WI38 (cell line): ENCODE measurements around the gene IL3RA.
"Not testable (repeated sequence)": the region's sequence is repeated elsewhere in the genome, so short reads cannot be mapped to it uniquely, and the experiment has no call there.

ENCODE experiments used
- H3K4me3 ChIP-seq: 2 replicates; pipeline ENCODE4 v1.5.1; 2011; ENCODE audit warnings: low read depth, mild to moderate bottlenecking, control low read depth, low read length
- TF ChIP-seq, protein P1 (sequence below): IDR thresholded peaks from 2 replicates; pipeline ENCODE4 v1.5.1; 2012; ENCODE audit warnings: low read depth, mild to moderate bottlenecking, control low read depth, low read length

IL3RA gene

DNA sequence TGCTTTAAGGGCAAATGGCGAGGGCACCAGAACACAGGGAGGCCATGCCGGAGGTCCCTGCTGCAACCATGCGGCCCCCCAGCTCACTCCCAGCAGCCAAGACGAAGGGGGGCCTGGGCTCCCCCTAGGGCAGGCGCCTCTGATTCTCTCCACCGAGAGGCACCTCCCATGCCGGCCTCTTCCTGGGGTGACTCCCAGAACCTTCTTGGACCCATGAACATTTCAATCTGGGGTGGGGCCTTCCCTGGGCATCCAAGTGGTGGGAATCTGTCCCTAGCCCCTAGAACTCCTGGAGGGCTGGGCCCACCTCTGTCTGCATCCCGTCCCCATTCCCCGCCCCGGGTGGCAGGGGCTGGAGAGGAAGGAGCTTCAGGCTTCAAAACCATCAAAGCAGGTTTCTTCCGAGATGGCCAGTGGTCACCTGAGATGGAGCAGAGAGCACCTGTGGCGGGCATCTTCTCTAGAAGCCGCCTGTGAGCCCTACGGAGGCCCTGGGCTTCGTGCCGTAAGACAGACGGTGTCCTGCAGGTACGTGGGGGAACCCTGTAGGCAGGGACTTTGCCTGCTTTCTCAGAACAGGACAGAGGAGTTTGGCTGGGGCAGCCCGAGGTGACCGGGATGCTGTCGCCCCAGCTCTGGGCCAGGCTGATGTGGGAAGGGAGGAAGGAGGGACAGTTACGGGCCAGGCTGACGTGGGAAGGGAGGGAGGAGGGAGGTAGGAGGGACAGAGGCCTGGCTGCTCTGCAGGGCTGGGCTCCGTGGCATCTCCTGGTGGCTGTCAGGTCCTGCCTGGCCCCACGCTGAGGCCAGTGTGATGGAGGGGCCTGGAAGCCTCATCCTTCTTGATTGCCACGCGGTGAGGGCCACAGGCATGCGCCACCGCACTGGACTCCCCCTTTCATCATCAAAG lies 62.1 kb downstream of the IL3RA start:
- H3K4me3 ChIP-seq: no peak overlapping the region
- TF ChIP-seq, protein P1, sequence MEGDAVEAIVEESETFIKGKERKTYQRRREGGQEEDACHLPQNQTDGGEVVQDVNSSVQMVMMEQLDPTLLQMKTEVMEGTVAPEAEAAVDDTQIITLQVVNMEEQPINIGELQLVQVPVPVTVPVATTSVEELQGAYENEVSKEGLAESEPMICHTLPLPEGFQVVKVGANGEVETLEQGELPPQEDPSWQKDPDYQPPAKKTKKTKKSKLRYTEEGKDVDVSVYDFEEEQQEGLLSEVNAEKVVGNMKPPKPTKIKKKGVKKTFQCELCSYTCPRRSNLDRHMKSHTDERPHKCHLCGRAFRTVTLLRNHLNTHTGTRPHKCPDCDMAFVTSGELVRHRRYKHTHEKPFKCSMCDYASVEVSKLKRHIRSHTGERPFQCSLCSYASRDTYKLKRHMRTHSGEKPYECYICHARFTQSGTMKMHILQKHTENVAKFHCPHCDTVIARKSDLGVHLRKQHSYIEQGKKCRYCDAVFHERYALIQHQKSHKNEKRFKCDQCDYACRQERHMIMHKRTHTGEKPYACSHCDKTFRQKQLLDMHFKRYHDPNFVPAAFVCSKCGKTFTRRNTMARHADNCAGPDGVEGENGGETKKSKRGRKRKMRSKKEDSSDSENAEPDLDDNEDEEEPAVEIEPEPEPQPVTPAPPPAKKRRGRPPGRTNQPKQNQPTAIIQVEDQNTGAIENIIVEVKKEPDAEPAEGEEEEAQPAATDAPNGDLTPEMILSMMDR: no peak

DNA sequence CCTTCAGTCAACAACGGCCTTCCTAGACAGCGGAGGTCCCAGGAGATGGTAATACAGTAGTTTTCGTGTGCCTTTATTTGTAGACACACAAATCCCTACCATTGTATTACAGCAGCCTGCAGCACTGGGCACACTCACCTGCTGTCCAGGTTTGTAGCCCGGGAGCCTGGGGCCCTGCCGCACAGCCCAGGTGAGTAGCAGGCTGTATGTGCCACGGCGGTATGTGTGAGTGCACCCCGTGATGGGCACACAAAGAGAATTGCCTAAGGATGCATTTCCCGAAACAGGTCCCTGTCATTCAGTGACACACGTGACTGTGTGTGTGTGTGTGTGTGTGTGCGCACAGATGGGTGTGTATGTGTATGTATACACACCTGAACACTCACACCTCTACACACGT lies 63.5 kb downstream of the IL3RA start:
- TF ChIP-seq, protein P1: no peak
- H3K4me3 ChIP-seq: no peak overlapping the region

DNA sequence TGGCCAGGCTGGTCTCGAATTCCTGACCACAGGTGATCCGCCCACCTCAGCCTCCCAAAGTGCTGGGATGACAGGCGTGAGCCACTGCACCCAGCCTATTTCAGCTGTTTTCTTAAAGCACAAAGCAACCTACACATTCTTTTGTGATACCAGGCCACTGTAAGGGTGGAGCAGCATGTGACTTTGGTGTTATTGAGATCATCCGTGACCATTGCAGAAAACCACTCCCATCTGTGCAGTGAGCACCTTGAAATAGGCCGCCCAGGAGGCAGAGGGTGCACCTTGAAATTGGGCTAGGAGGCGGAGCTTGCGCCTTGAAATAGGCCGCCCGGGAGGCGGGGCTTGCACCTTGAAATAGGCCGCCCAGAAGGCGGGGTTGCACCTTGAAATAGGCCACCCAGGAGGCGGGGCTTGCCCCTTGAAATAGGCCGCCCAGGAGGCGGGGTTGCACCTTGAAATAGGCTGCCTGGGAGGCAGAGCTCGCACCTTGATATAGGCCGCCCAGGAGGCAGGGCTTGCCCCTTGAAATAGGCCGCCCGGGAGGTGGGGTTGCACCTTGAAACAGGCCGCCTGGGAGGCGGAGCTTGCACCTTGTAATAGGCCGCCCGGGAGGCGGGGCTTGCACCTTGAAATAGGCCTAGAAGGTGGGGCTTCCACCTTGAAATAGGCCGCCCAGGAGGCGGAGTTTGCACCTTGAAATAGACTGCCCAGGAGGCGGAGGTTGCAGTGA lies 64.3 kb downstream of the IL3RA start:
- TF ChIP-seq, protein P1: no peak
- H3K4me3 ChIP-seq: no peak overlapping the region

DNA sequence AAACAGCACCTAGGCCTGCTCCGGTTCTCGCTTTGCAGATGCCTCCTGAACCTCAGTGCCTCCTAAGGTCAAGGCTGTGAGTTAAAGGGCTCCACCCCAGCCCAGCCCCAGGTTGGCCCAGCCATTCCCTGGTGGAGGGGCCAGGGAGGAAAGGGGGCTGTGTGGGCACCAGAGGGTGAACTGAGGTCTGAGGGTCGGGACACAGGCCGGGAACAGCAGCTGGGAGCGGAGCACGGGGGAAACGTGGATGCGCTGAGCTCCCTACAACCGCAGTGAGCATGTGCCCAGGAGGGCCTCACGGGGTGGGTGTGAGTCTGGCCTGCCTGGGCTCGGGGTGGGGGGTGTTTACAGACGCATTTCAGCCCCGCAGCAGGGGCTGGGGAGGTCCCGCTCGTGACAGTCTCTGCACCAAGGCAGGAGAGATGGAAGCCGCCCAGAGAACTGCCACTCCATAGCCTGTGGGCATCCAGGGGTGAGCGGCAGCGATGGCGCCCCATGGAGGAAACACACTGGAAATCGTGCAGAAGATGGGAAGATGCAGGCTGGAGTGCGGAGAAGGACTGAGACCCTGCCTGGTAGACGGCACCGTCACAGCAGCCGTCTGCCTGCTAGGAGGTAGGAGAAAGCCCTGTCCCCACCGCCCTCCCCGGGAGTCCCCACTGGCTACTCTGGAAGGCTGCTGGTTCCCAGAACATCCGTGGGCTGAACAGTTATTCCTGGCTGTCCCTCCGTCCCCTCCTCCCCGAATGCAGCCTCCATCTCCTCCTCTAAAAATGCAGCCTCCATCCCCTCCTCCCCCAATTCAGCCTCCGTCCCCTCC lies 65.2 kb downstream of the IL3RA start:
- no peak overlapping the region for H3K4me3 ChIP-seq
- TF ChIP-seq, protein P1: no peak

DNA sequence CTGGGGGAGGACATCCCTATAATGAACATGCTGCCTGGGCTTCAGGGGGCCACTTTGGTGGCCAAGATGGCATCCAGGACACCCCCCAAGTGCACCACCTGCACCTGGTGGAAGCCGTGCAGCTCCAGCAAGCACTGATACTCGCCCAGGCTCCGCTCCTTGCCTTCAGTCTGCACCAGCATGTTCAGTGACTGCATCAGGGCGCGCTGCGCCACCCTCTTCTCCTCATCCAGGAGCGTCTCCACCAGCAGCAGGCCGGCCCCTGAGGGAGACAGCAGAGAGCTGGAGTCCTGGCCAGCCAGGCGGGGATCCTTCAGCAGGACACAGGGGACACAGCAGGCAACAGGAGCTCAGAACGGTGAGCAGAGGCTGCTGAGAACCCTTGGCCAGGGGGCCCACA lies 66.6 kb downstream of the IL3RA start:
- TF ChIP-seq, protein P1: no peak
- H3K4me3 ChIP-seq: no peak overlapping the region

DNA sequence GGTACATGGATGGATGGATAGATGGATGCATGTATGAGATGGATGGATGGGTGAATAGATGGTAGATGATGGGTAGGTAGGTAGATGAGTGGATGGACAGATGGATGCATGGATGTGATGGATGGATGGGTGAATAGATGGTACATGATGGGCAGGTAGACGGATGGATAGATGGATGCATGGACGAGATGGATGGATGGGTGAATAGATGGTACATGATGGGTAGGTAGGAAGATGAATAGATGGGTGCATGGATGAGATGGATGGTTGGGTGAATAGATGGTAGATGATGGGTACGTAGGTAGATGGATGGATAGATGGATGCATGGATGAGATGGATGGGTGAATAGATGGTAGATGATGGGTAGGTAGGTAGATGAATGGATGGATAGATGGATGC lies 67.3 kb downstream of the IL3RA start:
- H3K4me3 ChIP-seq: not testable (repeated sequence)

DNA sequence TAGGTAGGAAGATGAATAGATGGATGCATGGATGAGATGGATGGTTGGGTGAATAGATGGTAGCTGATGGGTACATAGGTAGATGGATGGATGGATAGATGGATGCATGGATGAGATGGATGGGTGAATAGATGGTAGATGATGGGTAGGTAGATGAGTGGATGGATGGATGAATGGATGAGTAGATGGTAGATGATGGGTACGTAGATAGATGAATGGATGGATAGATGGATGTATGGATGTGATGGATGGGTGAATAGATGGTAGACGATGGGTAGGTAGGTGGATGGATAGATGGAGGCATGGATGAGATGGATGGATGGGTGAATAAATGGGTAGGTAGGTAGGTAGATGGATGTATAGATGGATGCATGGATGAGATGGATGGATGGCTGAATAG lies 69.2 kb downstream of the IL3RA start:
- not testable (repeated sequence) for H3K4me3 ChIP-seq

DNA sequence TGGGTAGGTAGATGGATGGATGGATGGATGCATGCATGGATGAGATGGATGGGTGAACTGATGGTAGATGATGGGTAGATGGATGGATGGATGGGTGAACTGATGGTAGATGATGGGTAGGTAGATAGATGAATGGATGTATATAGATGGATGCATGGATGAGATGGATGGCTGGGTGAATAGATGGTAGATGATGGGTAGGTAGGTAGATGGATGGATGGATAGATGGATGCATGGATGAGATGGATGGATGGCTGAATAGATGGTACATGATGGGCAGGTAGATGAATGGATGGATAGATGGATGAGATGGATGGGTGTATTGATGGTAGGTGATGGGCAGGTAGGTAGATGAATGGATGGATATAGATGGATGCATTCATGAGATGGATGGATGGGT lies 70.5 kb downstream of the IL3RA start:
- TF ChIP-seq, protein P1: no peak
- H3K4me3 ChIP-seq: no peak overlapping the region
